Stimulated activated CD4-positive, alpha-beta T cell treated with anti-CD3 and anti-CD28 coated beads, Interleukin-4, amount 100 ng/mL, for 1 hour (primary cell): ENCODE measurements around the gene RBM20.
"Not testable (repeated sequence)": the region's sequence is repeated elsewhere in the genome, so short reads cannot be mapped to it uniquely, and the experiment has no call there.

Experiments used
- DNase-seq: peaks from one replicate; pipeline ENCODE4 v3.0.0-alpha.2; 2020

RBM20 gene

DNA sequence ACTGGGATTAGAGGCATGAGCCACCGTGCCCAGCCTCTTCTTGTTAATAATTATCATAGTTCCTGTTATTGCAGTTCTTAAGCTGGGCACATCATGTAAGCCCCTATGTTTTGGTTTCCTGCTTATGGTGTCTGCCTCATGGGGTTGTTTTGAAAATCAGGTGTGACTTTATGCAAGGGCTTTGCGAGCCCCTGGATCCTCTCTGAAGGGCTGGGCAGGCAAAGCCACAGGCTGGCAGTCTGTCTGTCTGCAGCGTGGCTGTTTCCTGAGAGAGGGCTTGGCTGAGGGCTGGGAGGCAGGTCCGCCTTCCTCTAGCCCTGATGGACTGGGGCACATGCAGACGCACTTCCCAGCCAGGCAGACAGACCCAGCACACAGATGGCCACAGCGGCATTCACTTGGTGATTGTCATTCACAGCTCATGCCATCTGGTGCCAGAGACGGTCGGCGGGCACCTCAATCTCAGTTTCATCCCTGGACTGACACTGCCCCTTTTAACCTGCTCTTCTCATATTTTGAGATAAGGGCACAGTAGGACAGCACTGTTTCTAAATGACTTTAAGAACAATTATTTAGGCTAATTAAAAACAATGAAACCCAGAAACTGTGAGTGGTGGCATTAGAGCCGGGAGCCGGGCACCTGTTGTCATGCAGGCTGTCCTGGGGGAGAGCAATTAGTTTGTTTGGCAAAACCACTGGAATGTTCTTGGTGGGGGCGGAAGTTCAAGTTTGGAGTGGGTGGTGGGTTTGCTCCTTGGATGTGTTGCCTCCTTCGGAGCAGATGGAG is 35.5 kb downstream of the RBM20 start:
- no peak for DNase-seq

DNA sequence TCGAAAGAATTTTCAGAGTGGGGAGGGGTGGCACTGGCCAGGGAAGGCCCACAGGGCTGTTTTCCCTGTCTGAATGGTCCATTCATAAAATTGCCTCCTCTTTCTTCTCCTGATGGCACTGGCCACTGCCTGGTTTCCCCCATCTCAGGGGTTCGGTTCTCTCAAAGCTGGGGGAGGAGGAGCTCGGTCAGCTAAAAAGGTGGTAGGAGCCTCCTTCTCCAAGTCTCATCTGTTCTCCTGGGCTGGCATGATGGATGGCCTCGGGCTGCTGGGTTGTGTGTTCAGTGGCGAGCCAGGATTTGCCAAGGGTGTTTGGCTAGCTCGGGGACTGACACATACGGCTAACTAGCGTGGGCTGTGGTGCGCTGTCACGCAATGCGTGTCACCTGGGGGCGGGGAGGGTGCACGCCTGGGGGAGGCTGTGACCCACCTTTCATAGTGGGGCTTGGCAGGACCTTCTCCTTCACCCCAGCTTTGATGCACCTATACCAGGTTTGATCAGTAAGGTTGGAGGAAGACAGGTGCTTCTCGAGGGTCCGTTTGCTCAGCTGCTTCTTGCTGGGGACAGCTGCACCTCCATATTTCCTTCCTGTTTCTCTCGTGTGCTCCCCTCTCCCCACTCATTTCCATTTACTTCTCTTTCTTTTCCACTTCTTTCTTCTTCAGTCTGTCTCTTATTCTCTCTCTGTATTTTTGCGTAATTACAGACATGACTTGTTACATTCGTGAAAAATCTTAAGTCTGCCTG is 36.3 kb downstream of the RBM20 start:
- no peak for DNase-seq

DNA sequence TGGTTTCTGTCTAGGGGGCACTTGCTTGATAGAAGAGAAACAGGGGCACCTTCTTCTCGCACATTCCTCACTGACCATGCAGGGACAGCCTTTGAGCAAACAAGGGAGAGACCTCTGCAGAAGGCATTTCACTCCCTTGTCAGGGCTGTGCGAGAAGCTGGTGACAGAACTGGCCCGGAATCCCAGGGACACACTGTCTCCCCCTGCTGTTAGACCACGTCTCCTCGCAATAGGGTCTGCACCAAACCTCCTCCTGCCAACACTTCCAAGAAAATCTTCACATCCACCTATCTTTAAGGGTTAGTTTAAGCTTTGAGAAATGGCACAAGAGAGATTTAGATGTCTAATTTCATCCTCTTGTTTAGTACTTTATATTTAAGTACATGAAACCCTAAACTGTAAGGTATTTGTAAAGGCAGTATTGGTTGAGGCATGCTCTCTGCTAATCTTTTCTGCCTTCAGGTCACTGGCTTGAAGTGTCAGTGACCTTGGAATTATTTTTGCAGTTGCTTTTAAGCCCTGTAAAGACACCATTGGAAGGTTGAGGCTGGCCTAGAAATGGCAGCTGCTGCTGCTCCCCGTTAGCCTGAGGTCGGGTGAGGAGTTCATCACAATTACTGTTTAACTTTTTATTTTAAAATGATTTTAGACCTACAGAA is 37.0 kb downstream of the RBM20 start:
- DNase-seq, result peak; percentile 25

DNA sequence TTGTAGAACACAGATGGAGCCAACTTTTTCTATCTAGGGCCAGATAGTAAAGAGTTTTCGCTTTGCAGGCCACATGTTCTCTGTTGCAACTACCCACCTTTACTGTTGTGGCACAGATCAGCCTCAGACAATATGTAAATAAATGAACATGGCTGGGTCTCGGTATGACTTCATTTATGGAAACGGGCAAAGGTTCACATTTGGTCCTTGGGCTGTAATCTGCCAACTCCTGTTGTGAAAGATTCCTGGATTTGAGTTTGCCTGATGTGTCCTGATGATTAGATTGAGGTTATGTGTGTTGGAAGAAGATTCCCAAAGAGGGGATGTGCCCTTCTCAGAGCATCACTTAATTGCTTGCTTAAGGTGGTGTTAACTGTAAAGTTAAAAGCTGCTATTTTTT is 38.2 kb downstream of the RBM20 start:
- DNase-seq, result no peak

DNA sequence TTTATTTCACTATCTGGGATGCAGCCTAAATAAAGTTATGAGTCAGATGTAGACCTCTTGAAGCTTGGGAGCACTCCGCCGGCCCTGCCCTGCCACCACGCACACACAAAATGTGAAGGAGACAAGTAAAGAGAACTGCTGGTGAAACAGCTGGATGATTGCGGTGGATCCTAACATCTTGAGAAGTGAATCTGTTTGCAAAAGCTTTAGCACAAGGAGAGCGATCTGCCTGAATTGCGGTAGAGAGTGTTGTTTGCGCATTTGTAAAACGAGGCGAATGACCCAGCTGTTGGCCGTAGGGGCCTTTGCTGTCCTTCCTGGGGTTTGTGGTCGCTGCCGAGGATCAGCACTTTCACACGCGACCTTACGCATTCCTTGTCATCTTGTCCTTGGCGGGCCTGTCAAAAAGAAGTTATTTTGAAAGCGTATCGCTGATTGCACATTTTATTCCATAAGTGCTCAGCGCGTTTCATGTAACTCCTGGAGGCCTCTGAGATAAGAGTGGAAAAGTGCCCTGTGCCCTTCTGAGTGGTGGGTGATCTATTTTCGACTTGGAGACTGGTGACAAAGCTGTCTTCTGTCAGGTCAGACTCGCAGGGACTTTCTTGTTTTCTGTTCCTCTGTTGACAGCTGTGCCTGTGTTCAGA is 40.8 kb downstream of the RBM20 start:
- DNase-seq, result no peak

DNA sequence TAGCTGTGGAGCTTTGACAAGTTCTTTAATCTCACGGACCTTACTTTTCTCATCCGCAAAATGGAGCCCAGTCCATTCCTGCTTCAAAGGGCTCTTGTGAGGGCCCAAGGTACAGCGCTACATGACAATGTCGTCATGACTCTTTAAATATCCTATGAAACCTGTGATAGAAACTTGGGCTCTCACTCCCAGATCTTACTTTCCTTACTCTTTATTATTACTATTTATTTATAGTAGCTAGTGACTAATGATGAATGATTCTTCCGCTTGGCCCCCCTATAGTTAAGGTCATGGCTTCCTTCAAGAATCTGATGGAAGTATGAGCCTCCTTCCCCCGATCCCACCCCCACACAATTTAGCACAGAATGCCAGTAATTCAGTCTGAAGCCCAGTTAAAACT is 41.9 kb downstream of the RBM20 start:
- no peak for DNase-seq

DNA sequence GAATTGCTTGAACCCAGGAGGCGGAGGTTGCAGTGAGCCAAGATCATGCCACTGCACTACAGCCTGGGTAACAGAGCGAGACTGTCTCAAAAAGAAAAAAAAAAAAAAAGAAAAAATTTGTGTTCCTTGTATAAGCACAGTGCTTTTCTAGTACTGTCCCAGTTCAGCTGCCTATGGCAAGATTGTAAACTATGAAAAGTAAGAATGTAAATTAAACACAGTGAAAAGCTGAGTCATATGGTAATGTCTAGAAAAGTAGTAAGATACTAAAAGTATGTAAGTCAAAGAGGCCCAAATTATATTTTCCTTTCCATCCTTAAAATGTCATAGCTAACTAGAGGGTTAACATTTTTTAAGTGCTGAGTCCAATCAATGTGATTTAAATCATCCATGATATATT is 42.8 kb downstream of the RBM20 start:
- DNase-seq, result no peak

DNA sequence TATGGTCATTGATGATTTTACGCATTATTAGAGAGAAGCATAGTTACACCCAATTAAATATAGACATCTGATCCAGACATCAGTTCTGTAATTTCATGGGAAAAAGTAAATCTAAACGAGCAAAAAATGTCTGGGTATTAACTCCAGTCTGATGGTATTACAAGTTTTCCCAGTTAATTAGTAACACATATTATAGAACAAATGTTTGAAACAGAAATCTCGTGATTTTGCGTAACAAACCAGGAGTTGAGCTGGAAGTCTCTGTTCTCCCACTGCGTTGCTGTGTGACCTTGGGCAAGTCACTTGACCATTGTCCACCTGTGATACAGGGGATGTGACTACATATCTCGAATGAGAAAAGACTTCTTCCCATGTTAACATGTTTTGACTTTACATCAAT is 43.3 kb downstream of the RBM20 start:
- no peak for DNase-seq

DNA sequence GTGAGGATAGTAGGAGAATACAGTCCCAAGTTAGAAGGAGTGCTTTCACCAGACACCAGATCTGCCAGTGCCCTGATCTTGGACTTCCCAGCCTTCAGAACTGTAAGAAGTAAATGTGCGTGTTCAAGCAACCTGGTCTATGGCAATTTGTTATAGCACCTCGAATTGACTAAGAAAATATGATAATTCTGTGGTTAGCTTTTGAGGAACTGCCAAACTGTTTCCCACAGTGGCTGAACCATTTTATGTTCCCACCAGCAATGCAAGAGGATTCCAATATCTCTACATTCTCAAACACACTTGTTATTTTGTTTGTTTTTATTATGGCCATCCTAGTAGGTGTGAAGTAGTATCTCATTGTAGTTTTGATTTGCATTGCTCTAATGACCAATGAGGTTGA is 47.0 kb downstream of the RBM20 start:
- no peak for DNase-seq

DNA sequence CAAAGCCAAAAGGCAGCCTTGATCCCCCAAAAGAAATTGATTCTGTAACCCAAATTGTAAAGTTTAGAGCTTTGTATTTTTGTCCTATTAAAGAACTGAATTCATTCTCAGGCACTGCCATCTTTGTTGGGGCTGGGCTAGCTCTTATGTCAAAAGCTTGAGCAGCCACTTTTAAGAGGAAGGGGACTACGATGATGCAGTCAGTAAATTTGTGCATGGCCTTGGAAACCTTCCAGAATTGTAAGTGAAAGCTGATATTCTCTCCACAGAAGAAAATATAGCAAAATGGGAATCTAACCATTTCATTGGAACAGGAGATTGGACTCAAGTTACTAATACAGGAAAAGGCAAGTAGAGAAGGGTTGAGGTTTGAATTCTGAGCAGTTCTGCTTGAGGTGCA is 50.1 kb downstream of the RBM20 start:
- no peak for DNase-seq

DNA sequence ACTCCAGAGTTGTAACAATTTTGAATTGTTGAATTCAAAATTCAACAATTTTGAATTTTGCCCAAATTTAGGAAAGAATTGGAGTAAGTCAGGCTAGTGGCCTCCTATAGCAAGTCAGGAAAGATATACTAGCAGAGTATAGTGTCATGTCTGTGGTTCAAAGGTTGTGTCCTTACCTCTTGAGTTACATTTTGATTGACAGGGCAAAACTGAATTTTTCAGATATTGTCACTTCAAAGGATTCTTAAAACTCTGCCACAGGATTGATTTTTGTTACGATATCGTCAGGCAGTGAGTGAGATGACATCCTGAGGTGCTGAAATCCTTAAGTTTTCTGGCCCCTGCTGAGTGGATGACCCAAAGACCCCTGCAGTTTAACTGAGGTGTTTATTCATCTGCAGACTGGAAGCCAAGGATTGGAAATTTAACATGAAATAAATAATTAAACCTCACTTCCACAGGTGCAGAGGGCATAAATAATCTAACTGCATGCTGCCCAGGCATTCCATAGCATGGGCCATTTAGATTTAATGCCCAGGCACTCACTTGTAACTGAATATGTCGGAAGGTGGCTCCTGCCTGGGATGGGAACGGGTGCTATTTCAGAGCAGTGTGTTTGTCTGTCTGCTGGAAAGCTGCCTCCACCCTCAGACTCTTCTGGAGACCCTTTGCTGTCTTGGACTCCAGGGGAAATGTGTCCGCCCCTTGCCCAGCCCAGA is 50.8 kb downstream of the RBM20 start:
- DNase-seq, result no peak

DNA sequence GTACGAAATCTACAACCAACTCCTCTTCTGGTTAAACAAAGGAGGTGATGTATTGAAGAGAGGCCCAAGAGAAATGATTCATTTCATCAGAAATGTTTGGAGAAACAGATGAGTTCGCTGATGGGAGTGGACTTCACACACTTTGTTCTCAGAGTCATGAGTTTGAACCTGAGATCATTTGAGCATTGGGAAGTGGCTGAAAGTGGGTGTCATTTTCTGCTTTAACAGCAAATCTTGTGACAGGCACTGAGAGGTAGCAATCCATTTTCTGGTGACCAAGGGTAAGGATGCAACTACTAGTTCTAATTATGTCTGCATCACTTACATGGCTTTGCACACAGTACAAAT is 51.4 kb downstream of the RBM20 start:
- no peak for DNase-seq

DNA sequence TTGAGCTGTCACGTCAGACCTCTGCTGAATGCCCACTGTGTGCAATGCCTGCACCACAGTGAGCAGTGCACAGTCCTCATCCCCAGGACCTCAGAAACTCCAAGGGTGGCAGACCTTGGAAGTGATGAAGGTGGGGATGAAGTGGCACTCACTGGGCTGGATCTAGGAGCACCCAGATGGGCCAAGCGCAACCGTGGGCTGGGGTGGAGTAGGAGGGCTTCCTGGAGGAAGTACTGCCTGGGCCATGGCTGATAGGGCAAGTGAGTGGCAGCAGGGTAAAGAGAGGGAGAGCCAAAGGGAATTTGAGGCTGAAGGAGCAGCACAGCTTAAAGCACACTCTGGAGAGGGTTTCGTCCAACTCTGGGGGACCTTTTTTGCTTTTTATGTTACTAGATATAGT is 52.3 kb downstream of the RBM20 start:
- DNase-seq, result no peak

DNA sequence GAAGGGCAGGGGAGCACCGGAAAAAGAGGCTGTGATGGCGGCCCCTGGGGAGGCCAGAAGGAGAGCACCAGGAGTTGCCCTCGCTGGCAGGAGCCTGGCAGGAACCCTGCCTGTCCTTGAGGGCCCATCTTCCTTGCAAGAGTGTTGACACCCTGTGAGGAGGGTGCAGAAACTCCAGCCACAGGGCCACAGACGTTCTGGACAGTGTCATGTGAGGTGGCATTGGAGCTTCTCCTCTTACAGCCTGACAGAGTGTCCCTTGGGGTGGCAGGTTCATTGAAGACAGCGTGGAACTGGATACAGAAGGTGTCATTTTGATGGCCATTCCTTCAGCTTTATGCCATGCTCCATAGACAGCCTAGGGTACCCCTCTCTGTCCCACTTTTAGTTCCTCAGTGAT is 54.2 kb downstream of the RBM20 start:
- DNase-seq, result no peak

DNA sequence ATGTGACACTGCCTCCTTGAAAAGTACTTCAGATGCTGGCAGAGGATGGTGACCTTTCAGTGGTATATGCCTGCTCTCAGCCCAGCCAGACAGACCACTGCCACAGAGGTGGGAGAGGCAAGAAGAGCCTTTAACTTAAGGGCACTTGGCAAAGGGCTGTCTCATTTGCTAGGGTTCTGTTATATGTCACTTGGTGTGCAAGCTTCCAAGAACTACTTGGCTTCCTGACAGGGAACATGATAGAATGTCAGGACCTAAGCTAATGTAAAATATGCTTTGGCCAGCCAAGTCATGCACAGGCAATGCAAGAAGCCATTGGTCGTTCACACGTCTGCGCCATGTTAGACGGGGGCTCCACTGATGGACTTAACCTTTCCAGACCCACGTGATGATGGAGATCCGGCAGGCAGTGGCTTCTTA is 54.7 kb downstream of the RBM20 start:
- DNase-seq, result no peak

DNA sequence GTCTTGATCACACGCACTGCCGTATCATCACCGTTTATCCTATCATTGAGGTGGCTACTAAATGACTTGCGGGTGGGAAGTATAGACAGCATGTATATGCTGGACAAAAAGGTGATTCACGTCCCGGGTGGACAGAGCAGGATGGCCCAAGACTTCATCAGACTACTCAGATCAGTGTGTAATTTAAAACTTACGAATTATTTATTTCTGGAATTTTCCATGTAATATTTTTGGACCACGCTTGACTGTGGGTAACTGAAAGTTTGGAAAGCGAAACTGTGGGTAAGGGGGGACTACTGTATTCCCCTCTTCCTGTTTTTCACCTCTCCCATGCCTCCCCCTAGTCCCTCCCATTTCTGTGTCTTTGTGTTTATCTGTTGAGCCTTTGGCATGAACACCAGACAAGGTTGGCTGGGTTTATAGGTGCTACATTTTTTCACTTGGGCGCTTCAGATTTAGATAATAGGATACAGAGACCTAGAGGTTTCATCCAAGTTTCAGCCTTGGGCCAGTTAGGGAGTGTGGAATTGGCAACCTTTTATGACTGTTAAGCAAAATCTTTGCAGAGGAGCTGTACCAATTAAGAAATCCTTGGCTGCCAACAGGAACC is 55.8 kb downstream of the RBM20 start:
- DNase-seq, result no peak

DNA sequence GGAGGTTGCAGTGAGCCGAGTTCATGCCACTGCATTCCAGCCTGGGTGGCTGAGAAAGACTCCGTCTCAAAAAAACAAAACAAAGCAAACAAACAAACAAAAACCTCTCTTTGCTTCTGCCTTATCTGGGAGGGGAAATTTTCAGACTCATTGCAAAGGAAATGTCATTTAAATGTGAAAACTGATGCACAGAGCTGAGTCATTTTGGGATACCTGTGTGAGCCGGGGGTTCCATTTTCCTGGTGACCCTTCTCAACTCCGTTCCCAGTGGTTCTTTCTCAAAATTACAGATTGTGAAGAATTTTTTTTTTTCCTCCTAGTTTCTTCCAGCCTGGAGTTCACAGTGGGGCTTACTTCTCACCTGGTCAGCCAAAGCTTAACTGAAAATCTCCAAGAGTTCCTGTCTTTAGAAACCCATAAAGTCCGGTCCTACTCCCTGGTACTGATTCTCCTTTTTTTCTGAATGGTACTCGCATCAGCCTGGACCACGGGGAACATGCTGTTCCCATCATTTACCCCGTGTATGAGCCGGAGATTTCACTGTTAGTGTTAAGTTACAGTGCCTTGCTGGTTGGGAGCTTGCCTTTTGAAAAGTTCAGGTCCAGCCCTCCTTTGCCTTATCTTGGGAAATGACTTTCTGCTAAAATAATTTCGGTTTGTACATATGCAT is 56.9 kb downstream of the RBM20 start:
- no peak for DNase-seq

DNA sequence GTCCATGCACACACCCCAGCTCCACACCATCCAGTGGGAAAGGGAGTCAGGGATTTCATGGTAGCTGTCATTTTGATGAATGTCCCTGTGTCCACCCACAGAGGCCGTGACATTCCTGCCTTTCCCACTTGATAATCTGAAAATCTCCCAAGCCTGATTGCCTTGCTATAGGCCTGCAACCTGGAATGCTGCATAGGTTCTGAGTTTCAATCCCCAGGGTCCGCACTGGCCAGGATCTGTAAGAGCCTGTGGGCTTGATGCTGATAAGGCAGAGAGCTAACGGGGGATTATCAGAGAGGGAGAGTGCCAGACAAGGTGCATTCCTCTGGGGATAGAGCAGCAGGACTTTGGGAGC is 57.5 kb downstream of the RBM20 start:
- no peak for DNase-seq

DNA sequence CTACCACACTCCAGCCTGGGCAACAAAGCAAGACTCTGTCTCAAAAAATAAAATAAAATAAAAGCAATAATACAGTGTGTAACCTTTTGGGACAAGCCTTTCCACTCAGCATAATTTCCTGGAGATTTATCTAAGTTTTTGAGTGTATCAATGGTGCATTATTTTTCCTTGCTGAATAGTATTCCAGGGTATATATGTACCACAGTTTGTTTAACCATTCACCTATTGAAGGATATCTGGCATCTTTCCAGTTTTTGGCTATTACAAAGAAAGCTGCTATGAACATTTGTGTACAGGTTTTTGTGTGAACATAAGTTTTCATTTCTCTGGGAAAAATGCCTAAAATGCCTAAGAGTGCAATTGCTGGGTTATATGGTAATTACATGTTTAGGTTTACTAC is 59.9 kb downstream of the RBM20 start:
- no peak for DNase-seq

DNA sequence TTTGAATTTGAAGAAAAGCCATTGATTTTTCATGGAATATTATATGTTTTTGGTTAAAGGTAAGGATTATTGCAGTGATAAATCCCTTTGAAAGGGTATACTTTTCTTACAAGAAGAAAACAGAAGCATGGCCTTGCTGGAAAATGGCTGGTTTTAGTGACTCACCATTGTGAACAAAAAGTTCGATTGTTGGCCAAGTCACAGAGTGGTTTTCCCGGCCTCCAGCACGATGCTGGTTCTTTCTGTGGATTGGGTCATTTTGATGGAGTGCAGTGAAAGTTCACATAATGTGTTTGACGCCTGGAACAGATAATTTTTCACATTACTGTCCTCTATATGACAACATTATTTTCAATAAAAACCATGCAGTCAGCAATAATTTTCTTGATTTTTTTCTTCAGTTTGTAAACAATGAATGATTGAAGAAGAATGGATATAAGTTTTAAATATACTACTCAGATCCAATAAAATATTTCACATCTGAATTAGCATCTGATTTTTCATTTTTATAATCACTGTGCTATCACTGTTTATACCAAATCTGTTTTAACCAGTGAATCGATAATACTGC is 60.9 kb downstream of the RBM20 start:
- DNase-seq, result no peak

DNA sequence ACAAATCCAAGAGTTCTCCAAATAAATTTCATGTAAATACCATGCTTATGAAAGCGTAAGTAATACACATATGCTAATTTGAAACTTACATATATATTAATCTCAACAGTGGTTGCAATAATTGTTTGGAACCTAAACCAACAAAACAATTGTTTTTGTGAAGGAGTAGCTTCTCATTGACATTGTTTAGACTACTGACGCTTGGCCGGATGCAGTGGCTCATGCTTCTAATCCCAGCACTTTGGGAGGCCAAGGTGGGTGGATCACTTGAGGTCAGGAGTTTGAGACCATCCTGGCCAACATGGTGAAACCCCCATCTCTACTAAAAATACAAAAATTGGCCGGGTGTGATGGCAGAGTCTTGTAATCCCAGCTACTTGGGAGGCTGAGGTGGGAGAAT is 61.5 kb downstream of the RBM20 start:
- DNase-seq, result not testable (repeated sequence)

DNA sequence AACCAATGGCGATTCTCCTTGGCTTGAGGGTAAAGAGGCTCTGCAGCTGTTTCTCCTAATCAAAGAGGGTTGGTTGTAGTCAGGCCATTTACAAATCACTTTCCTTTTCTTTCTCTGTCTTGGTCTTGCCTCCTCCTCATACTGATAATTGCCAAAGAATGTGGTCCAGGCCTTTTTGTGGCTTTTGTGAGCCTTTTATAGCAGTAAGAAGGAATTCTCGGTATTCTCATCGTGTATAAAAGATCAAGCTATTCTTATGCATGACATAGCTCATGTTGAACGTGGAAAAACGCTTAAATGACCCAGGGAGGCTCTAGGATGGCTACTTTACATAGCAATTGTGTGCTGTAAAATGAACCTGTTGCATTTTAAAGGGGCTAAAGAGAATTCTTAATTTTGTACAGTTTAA is 62.6 kb downstream of the RBM20 start:
- no peak for DNase-seq
